Liver (tissue), 3 donors: Measurements from ENCODE around the gene TM9SF4.

Experiments
- ATF3 ChIP-seq: IDR thresholded peaks from 2 replicates; pipeline ENCODE4 v1.6.1; 2016; ENCODE audit warnings: antibody characterized with exemption
- CTCF ChIP-seq: fragments of 150-350 bp; IDR thresholded peaks from 2 replicates; pipeline ENCODE4 v1.5.1; 2017; ENCODE audit warnings: improper control_type of control experiment, low read depth, low read length; ENCODE audit not compliant: missing input control
- EGR1 ChIP-seq, 2 donors: IDR thresholded peaks; 2 replicates each; pipeline ENCODE4 v1.6.1; 2016 to 2018; ENCODE audit warnings: antibody characterized with exemption in 2 of 2, low read depth in 2 of 2
- GABPA ChIP-seq, 2 donors: IDR thresholded peaks in 1 of 2; conservative IDR thresholded peaks in 1 of 2; 2 replicates each; pipeline ENCODE4 v1.6.1; 2016; ENCODE audit warnings: antibody characterized with exemption in 2 of 2, mild to moderate bottlenecking in 1 of 2, moderate library complexity in 1 of 2
- HNF4G ChIP-seq: IDR thresholded peaks from 2 replicates; pipeline ENCODE4 v1.6.1; 2016; ENCODE audit warnings: antibody characterized with exemption
- JUND ChIP-seq, 2 donors: IDR thresholded peaks; 2 replicates each; pipeline ENCODE4 v1.6.1; 2016; ENCODE audit warnings: antibody characterized with exemption in 2 of 2
- MAX ChIP-seq: IDR thresholded peaks from 2 replicates; pipeline ENCODE4 v1.6.1; 2016; ENCODE audit warnings: antibody characterized with exemption
- RAD21 ChIP-seq, 2 donors: IDR thresholded peaks; 2 replicates each; pipeline ENCODE4 v1.6.1; 2016; ENCODE audit warnings: antibody characterized with exemption in 2 of 2, mild to moderate bottlenecking in 2 of 2
- REST ChIP-seq: IDR thresholded peaks from 2 replicates; pipeline ENCODE4 v1.6.1; 2016; ENCODE audit warnings: antibody characterized with exemption, mild to moderate bottlenecking
- RXRA ChIP-seq, 2 donors: IDR thresholded peaks; 2 replicates each; pipeline ENCODE4 v1.6.1; 2017 to 2018; ENCODE audit warnings: antibody characterized with exemption in 2 of 2, mild to moderate bottlenecking in 1 of 2
- TAF1 ChIP-seq: conservative IDR thresholded peaks from 2 replicates; pipeline ENCODE4 v1.6.1; 2016; ENCODE audit warnings: antibody characterized with exemption, mild to moderate bottlenecking
- YY1 ChIP-seq: IDR thresholded peaks from 2 replicates; pipeline ENCODE4 v1.6.1; 2016; ENCODE audit warnings: antibody characterized with exemption, mild to moderate bottlenecking
- donor health status: healthy.
- donor health status: healthy.

- no peak for TF ChIP-seq YY1
- no peak for TF ChIP-seq TAF1
- no peak for TF ChIP-seq CTCF
- TF ChIP-seq JUND (IDR thresholded peaks at IDR 0.05) = no peak
- TF ChIP-seq RAD21 (IDR thresholded peaks at IDR 0.05) = no peak
- no peak for TF ChIP-seq RXRA (IDR thresholded peaks at IDR 0.05)
- TF ChIP-seq MAX = no peak
- TF ChIP-seq HNF4G = no peak
- TF ChIP-seq GABPA (IDR thresholded peaks at IDR 0.05 in 1 of 2, conservative IDR thresholded peaks at IDR 0.05 in 1 of 2) = no peak
- no peak for TF ChIP-seq REST
- no peak for TF ChIP-seq EGR1 (IDR thresholded peaks at IDR 0.05; ENCODE audit: low read depth in 2 of 2)
- no peak for TF ChIP-seq ATF3
Measured at GRCh38 chr20:32098786-32099185, 10.7 kb upstream of the TM9SF4 start.
